GM19324 (cell line): ENCODE data around the gene SYNE1.
"Not testable (repeated sequence)": the region's sequence is repeated elsewhere in the genome, so short reads cannot be mapped to it uniquely, and the experiment has no call there.

Experiments
- ATAC-seq: cut with Tn5 transposase; IDR thresholded peaks from one replicate; pipeline ENCODE4 v1.9.1; 2021; ENCODE audit warnings: mild to moderate bottlenecking, moderate library complexity; ENCODE audit not compliant: unreplicated experiment, low FRiP score

SYNE1 gene

GRCh38 chr6:152625213-152625612 is 11.9 kb downstream of the SYNE1 start:
- no peak for ATAC-seq

- not testable (repeated sequence) for ATAC-seq
Measured at GRCh38 chr6:152614776-152615175, 22.4 kb downstream of the SYNE1 start.

GRCh38 chr6:152609125-152609670 is 28.0 kb downstream of the SYNE1 start:
- no peak for ATAC-seq

GRCh38 chr6:152605941-152606340 is 31.2 kb downstream of the SYNE1 start:
- no peak for ATAC-seq

- no peak for ATAC-seq
Measured at GRCh38 chr6:152605342-152605741, 31.8 kb downstream of the SYNE1 start.

GRCh38 chr6:152603911-152604310 is 33.3 kb downstream of the SYNE1 start:
- no peak for ATAC-seq

GRCh38 chr6:152600022-152600421 is 37.1 kb downstream of the SYNE1 start:
- no peak for ATAC-seq

- no peak for ATAC-seq
Measured at GRCh38 chr6:152598901-152599537, 38.1 kb downstream of the SYNE1 start.

GRCh38 chr6:152598421-152598820 is 38.7 kb downstream of the SYNE1 start:
- no peak for ATAC-seq

- no peak for ATAC-seq
Measured at GRCh38 chr6:152596726-152597125, 40.4 kb downstream of the SYNE1 start.

GRCh38 chr6:152595499-152595898 is 41.7 kb downstream of the SYNE1 start:
- no peak for ATAC-seq

GRCh38 chr6:152594701-152595100 is 42.5 kb downstream of the SYNE1 start:
- ATAC-seq = no peak

- ATAC-seq = no peak
Measured at GRCh38 chr6:152588456-152588855, 48.7 kb downstream of the SYNE1 start.

GRCh38 chr6:152587473-152587872 is 49.7 kb downstream of the SYNE1 start:
- no peak for ATAC-seq

- ATAC-seq = no peak
Measured at GRCh38 chr6:152585236-152585635, 51.9 kb downstream of the SYNE1 start.

- ATAC-seq = no peak
Measured at GRCh38 chr6:152583888-152584287, 53.3 kb downstream of the SYNE1 start.

- no peak for ATAC-seq
Measured at GRCh38 chr6:152576525-152576924, 60.6 kb downstream of the SYNE1 start.

GRCh38 chr6:152575621-152576150 is 61.5 kb downstream of the SYNE1 start:
- no peak for ATAC-seq

- no peak for ATAC-seq
Measured at GRCh38 chr6:152575161-152575560, 62.0 kb downstream of the SYNE1 start.

- ATAC-seq = no peak
Measured at GRCh38 chr6:152573762-152574161, 63.4 kb downstream of the SYNE1 start.

- ATAC-seq = no peak
Measured at GRCh38 chr6:152572338-152573088, 64.6 kb downstream of the SYNE1 start.

GRCh38 chr6:152571943-152572337 is 65.2 kb downstream of the SYNE1 start:
- ATAC-seq = no peak
